Neutrophil (primary cell): Measurements from ENCODE around the gene SIX5.

Experiments used
- H3K27ac ChIP-seq: fragments of 200-600 bp; sonication (generic); 2 replicates; pipeline ENCODE4 v1.5.1; 2016; ENCODE audit warnings: mild to moderate bottlenecking, moderate library complexity
- H3K27me3 ChIP-seq: fragments of 200-600 bp; sonication (generic); 2 replicates; pipeline ENCODE4 v1.6.0; 2016; ENCODE audit warnings: mild to moderate bottlenecking
- H3K36me3 ChIP-seq: fragments of 200-600 bp; sonication (generic); 2 replicates; pipeline ENCODE4 v1.5.1; 2017
- H3K4me1 ChIP-seq, 2 experiments: fragments of 200-600 bp in 1 of 2; sonication (generic) in 1 of 2; 1 replicate in 1 of 2; 2 replicates in 1 of 2; pipeline versions ENCODE4 v1.5.1 to v1.6.1; 2013 to 2016; ENCODE audit warnings: low read depth in 1 of 2, low read length in 1 of 2, mild to moderate bottlenecking in 1 of 2, moderate library complexity in 1 of 2; ENCODE audit not compliant: control insufficient read depth in 1 of 2, insufficient read depth in 1 of 2
- H3K4me3 ChIP-seq, 2 experiments: fragments of 200-600 bp in 1 of 2; sonication (generic) in 1 of 2; 1 replicate in 1 of 2; 2 replicates in 1 of 2; pipeline ENCODE4 v1.5.1; 2013 to 2016; ENCODE audit warnings: low read depth in 1 of 2, low read length in 1 of 2, mild to moderate bottlenecking in 1 of 2, moderate library complexity in 1 of 2
- H3K9me3 ChIP-seq: fragments of 200-600 bp; sonication (generic); 2 replicates; pipeline ENCODE4 v1.5.1; 2016
- TF ChIP-seq, protein P1 (sequence below): fragments of 200-600 bp; sonication (generic); IDR thresholded peaks from 2 replicates; pipeline ENCODE4 v1.5.1; 2016; ENCODE audit warnings: antibody characterized with exemption

Gene SIX5

GRCh38 chr19:45815481-45816216 is 46.6 kb upstream of the SIX5 start:
- peaks cover 0 to 4% of the 10 kb centered on the region in 2 experiments for H3K4me1 ChIP-seq
- no peaks in the 10 kb centered on the region for H3K9me3 ChIP-seq
- TF ChIP-seq, protein P1, sequence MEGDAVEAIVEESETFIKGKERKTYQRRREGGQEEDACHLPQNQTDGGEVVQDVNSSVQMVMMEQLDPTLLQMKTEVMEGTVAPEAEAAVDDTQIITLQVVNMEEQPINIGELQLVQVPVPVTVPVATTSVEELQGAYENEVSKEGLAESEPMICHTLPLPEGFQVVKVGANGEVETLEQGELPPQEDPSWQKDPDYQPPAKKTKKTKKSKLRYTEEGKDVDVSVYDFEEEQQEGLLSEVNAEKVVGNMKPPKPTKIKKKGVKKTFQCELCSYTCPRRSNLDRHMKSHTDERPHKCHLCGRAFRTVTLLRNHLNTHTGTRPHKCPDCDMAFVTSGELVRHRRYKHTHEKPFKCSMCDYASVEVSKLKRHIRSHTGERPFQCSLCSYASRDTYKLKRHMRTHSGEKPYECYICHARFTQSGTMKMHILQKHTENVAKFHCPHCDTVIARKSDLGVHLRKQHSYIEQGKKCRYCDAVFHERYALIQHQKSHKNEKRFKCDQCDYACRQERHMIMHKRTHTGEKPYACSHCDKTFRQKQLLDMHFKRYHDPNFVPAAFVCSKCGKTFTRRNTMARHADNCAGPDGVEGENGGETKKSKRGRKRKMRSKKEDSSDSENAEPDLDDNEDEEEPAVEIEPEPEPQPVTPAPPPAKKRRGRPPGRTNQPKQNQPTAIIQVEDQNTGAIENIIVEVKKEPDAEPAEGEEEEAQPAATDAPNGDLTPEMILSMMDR: no peak
- peaks cover 59% of the 10 kb centered on the region for H3K27me3 ChIP-seq
- H3K4me3 ChIP-seq: no peak overlapping the region
- peaks cover 23% of the 10 kb centered on the region for H3K36me3 ChIP-seq
- H3K27ac ChIP-seq: no peak overlapping the region

- H3K27me3 ChIP-seq: peaks cover 66% of the 10 kb centered on the region
- H3K36me3 ChIP-seq: peaks cover 16% of the 10 kb centered on the region
- H3K9me3 ChIP-seq: no peaks in the 10 kb centered on the region
- no peak within 1 kb of the TSS for H3K4me3 ChIP-seq
- no peak within 1 kb of the TSS for H3K27ac ChIP-seq
- peaks cover 0 to 4% of the 10 kb centered on the region in 2 experiments for H3K4me1 ChIP-seq
- TF ChIP-seq, protein P1: no peak
Observed at GRCh38 chr19:45814851-45815480, 45.9 kb upstream of the SIX5 start, which contains the start of gene RSPH6A. RSPH6A (minus strand) TSS chr19:45815308; CDS start chr19:45815176, 132 bp downstream.

DNA sequence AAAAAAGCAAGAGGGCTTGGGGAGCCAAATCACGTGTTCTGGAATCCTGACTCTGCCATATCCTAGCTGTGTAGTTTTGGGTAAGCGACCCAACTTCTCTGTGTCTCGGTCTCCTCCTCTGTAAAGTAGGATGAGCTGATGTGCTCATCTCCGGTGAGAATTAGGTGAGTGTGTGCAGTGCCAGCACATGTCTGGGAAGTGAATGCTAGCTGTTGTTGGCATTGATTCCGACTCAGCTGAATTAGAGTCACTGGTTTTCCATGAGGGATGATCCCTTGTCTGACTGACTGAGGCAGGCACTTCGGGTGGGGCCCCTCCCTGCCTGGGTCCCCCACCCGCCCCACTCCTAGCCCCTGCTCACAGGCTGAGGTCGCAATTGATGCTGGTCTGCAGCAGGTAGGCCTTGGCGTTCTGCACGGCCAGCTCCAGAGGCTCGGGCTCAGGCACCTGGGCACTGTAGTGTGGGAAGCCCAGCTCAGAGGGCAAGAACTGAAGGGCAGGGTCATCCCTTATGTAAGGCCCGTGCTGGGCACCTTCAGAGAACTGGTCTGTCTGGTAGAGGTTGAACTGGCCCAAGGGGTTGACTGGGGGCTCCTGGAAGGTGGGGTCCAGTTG is 45.2 kb upstream of the SIX5 start:
- H3K27ac ChIP-seq: no peak overlapping the region
- H3K9me3 ChIP-seq: no peaks in the 10 kb centered on the region
- H3K36me3 ChIP-seq: peaks cover 9% of the 10 kb centered on the region
- H3K27me3 ChIP-seq: peaks cover 73% of the 10 kb centered on the region
- TF ChIP-seq, protein P1: no peak
- H3K4me3 ChIP-seq: no peak overlapping the region
- peaks cover 0 to 4% of the 10 kb centered on the region in 2 experiments for H3K4me1 ChIP-seq

GRCh38 chr19:45812297-45812696 is 43.2 kb upstream of the SIX5 start:
- no peak overlapping the region for H3K27ac ChIP-seq
- no peaks in the 10 kb centered on the region for H3K9me3 ChIP-seq
- H3K36me3 ChIP-seq: no peaks in the 10 kb centered on the region
- no peak overlapping the region for H3K4me3 ChIP-seq
- TF ChIP-seq, protein P1: no peak
- H3K27me3 ChIP-seq: peaks cover 91% of the 10 kb centered on the region
- peaks cover 0 to 4% of the 10 kb centered on the region in 2 experiments for H3K4me1 ChIP-seq

GRCh38 chr19:45809643-45810159 is 40.6 kb upstream of the SIX5 start:
- TF ChIP-seq, protein P1: no peak
- Histone ChIP-seq H3K36me3 (no peaks in the 10 kb centered on the region), H3K4me1 (no peaks in the 10 kb centered on the region), H3K27me3 (peaks cover 95% of the 10 kb centered on the region), H3K4me3 (no peak overlapping the region), H3K27ac (no peak overlapping the region), H3K9me3 (no peaks in the 10 kb centered on the region)
